Panc1 (cell line): ENCODE results near the gene TTLL5. TPM values are rescaled to one million over a fixed set of nuclear protein-coding genes. Genes with fewer than 3 reads are reported as not detected.

Experiments
- ATAC-seq: fragments of 200-7000 bp; cut with Tn5 transposase; 2 replicates; pipeline ENCODE4 v1.9.1; 2020; ENCODE audit warnings: mild to moderate bottlenecking, moderate library complexity
- BruUV-seq: library from RNA; stranded (reverse); fragments of 400-500 nt; replicated peaks from 2 replicates; lab custom pipeline; 2021; lab: Mats Ljungman, UMichigan
- CTCF ChIA-PET: fragments of 300-600 bp; sonication (Branson Sonifier 250); formaldehyde crosslinking; loops from one replicate; lab custom pipeline; 2022; ENCODE audit warnings: antibody characterized with exemption; lab: Charles Lee
- POLR2A ChIA-PET: fragments of 300-600 bp; sonication (Branson Sonifier 250); formaldehyde crosslinking; loops from one replicate; lab custom pipeline; 2022; ENCODE audit warnings: antibody characterized with exemption; lab: Charles Lee
- DNase-seq: peaks from one replicate; pipeline ENCODE4 v3.0.0-alpha.2; 2010; ENCODE audit warnings: low read depth, low spot score
- H3K27ac ChIP-seq: 2 replicates; pipeline ENCODE4 v1.5.1; 2011; ENCODE audit warnings: mild to moderate bottlenecking, low read length, inconsistent platforms
- H3K27me3 ChIP-seq: fragments of 200-500 bp; sonication (Bioruptor generic); 2 replicates; pipeline ENCODE4 v1.6.0; 2014; ENCODE audit warnings: low read length, inconsistent platforms; ENCODE audit not compliant: control insufficient read depth, insufficient read depth
- H3K36me3 ChIP-seq: fragments of 200-500 bp; sonication (Bioruptor generic); 2 replicates; pipeline ENCODE4 v1.5.1; 2014; ENCODE audit warnings: inconsistent platforms, mild to moderate bottlenecking, low read length, moderate library complexity; ENCODE audit not compliant: control insufficient read depth, insufficient read depth
- H3K4me1 ChIP-seq: 2 replicates; pipeline ENCODE4 v1.5.1; 2011; ENCODE audit warnings: inconsistent platforms, mild to moderate bottlenecking, low read length, moderate library complexity; ENCODE audit not compliant: control insufficient read depth, insufficient read depth
- H3K4me3 ChIP-seq, 2 experiments: 2 replicates each; pipeline ENCODE4 v1.5.1; 2011 to 2012; ENCODE audit warnings: low read depth in 2 of 2, low read length in 2 of 2, mild to moderate bottlenecking in 2 of 2, inconsistent platforms in 1 of 2, moderate library complexity in 1 of 2
- H3K9me3 ChIP-seq: fragments of 200-500 bp; sonication (Bioruptor generic); 2 replicates; pipeline ENCODE4 v1.5.1; 2014; ENCODE audit warnings: low read depth, mild to moderate bottlenecking, inconsistent platforms, low read length, moderate library complexity; ENCODE audit not compliant: control insufficient read depth, insufficient read depth
- CTCF ChIP-seq: fragments of 450-650 bp; IDR thresholded peaks from 2 replicates; pipeline ENCODE4 v1.5.1; 2017; ENCODE audit warnings: mild to moderate bottlenecking
- POLR2AphosphoS5 ChIP-seq: IDR thresholded peaks from 2 replicates; pipeline ENCODE4 v1.6.1; 2012; ENCODE audit warnings: mild to moderate bottlenecking, low read depth, low read length, moderate library complexity
- REST ChIP-seq, 2 experiments: IDR thresholded peaks; 2 replicates each; pipeline ENCODE4 v1.6.1; 2011 to 2012; ENCODE audit warnings: low read depth in 2 of 2, control low read depth in 1 of 2, low read length in 1 of 2, mild to moderate bottlenecking in 1 of 2, moderate library complexity in 1 of 2; ENCODE audit not compliant: insufficient read depth in 1 of 2
- SIN3A ChIP-seq: IDR thresholded peaks from 2 replicates; pipeline ENCODE4 v1.6.1; 2012; ENCODE audit warnings: low read depth, mild to moderate bottlenecking, low read length, moderate library complexity, borderline replicate concordance; ENCODE audit not compliant: insufficient read depth
- TCF7L2 ChIP-seq: IDR thresholded peaks from 2 replicates; pipeline ENCODE4 v1.6.1; 2011; ENCODE audit warnings: mild to moderate bottlenecking, low read depth, low read length, inconsistent platforms
- in situ Hi-C: cut with HindIII; loops from 2 replicates; pipeline ENCODE4 v1.10.0; 2016; ENCODE audit warnings: low sequenced_read_pairs, low pct_unique_long_range_greater_than_20kb
- intact Hi-C: fragments of 100-400 bp; cut with micrococcal nuclease; formaldehyde crosslinking; loops from one replicate; pipeline ENCODE4 v1.10.0; 2022; ENCODE audit not compliant: unreplicated experiment
- total RNA-seq: library from RNA; stranded (reverse); gene quantifications from one replicate; pipeline ENCODE4 v1.2.1, GENCODE V29; 2021; ENCODE audit not compliant: unreplicated experiment

Gene TTLL5
- total RNA-seq, 1 experiment from 2014 or later = 23.5 TPM

GRCh38 chr14:75824318-75824717 lies 163.3 kb downstream of the TTLL5 start:
- intact Hi-C loops = no loop called here

GRCh38 chr14:75825147-75825592 lies 164.1 kb downstream of the TTLL5 start:
- DNase-seq (no peak), ATAC-seq (no peak)
- ChIA-PET CTCF (no interaction called here), POLR2A (no interaction called here)
- intact Hi-C loops (no loop called here), in situ Hi-C loops (no loop called here)
- no peak overlapping the region for H3K27ac ChIP-seq
- no TSS peak for BruUV-seq
- no peaks in the 10 kb centered on the region for H3K9me3 ChIP-seq
- TF ChIP-seq POLR2AphosphoS5 (no peak), SIN3A (no peak), TCF7L2 (no peak), REST (IDR thresholded peaks at IDR 0.05; ENCODE audit: insufficient read depth in 1 of 2, low read depth in 2 of 2, low read length in 1 of 2) (no peak), CTCF (no peak)
- H3K4me1 ChIP-seq = no peaks in the 10 kb centered on the region; the same call in 1 of the 2 replicates
- no peak overlapping the region for H3K4me3 ChIP-seq
- H3K36me3 ChIP-seq = no peaks in the 10 kb centered on the region
- H3K27me3 ChIP-seq = no peaks in the 10 kb centered on the region

More at GRCh38 chr14:75824318-75824717, 163.3 kb downstream of the TTLL5 start:
- DNase-seq = no peak
- Histone ChIP-seq H3K9me3 (no peaks in the 10 kb centered on the region), H3K27me3 (no peaks in the 10 kb centered on the region), H3K36me3 (no peaks in the 10 kb centered on the region), H3K27ac (no peak overlapping the region), H3K4me1 (no peaks in the 10 kb centered on the region; the same call in 1 of the 2 replicates), H3K4me3 (no peak overlapping the region)
- ChIA-PET POLR2A (no interaction called here), CTCF (no interaction called here)
- BruUV-seq = no TSS peak
- TF ChIP-seq POLR2AphosphoS5 = no peak
- no peak for TF ChIP-seq CTCF
- TF ChIP-seq REST (IDR thresholded peaks at IDR 0.05; ENCODE audit: insufficient read depth in 1 of 2, low read depth in 2 of 2, low read length in 1 of 2) = no peak
- no peak for TF ChIP-seq SIN3A
- TF ChIP-seq TCF7L2 = no peak
- no peak for ATAC-seq
- in situ Hi-C loops = no loop called here
